Muscle of leg (tissue), 11 donors: ENCODE data around the gene PRKCE. TPM values are rescaled to one million over a fixed set of nuclear protein-coding genes. Genes with fewer than 3 reads are reported as not detected.
A peak's percentile ranks its signal among the peaks of the same experiment; 100 is the strongest.

Experiments used
- DNase-seq: peaks from one replicate; pipeline ENCODE4 v3.0.0; 2013
- H3K27ac ChIP-seq: one replicate; pipeline ENCODE4 v1.5.1; 2013; ENCODE audit warnings: mild to moderate bottlenecking, low read length, control low read depth
- H3K27me3 ChIP-seq: one replicate; pipeline ENCODE4 v1.6.1; 2013; ENCODE audit warnings: low read length; ENCODE audit not compliant: control insufficient read depth, insufficient read depth
- H3K36me3 ChIP-seq: one replicate; pipeline ENCODE4 v1.6.1; 2013; ENCODE audit warnings: low read length; ENCODE audit not compliant: control insufficient read depth, insufficient read depth
- H3K4me1 ChIP-seq: one replicate; pipeline ENCODE4 v1.6.1; 2013; ENCODE audit warnings: low read length; ENCODE audit not compliant: control insufficient read depth, insufficient read depth
- H3K4me3 ChIP-seq: one replicate; pipeline ENCODE4 v1.5.1; 2013; ENCODE audit warnings: low read length, control low read depth
- H3K9me3 ChIP-seq: replicated peaks from 2 replicates; pipeline ENCODE4 v1.6.1; 2013; ENCODE audit warnings: low read depth, low read length; ENCODE audit not compliant: control insufficient read depth
- WGBS: methylation state at CpG from one replicate; pipeline ENCODE4 v1.1.5; 2013; ENCODE audit warnings: missing lambda C conversion rate; ENCODE audit not compliant: insufficient coverage; 5-methylcytosine and 5-hydroxymethylcytosine counted together
- polyA plus RNA-seq, 8 donors: library from polyadenylated mRNA; unstranded; fragments of 120-200 nt; gene quantifications; one replicate each; pipeline versions ENCODE4 v1.2.1 to v1.2.3, GENCODE V29; 2013; ENCODE audit warnings: inconsistent platforms in 1 of 8, low replicate concordance in 1 of 8; ENCODE audit not compliant: insufficient read length in 8 of 8, insufficient read depth in 1 of 8
- total RNA-seq: library from RNA; stranded (reverse); fragments of 120-200 nt; gene quantifications from one replicate; pipeline ENCODE4 v1.2.4, GENCODE V29; 2013

The PRKCE gene
- total and polyA plus RNA-seq, 9 donors = 3.5 to 8.6 (median 6.3) TPM

DNA sequence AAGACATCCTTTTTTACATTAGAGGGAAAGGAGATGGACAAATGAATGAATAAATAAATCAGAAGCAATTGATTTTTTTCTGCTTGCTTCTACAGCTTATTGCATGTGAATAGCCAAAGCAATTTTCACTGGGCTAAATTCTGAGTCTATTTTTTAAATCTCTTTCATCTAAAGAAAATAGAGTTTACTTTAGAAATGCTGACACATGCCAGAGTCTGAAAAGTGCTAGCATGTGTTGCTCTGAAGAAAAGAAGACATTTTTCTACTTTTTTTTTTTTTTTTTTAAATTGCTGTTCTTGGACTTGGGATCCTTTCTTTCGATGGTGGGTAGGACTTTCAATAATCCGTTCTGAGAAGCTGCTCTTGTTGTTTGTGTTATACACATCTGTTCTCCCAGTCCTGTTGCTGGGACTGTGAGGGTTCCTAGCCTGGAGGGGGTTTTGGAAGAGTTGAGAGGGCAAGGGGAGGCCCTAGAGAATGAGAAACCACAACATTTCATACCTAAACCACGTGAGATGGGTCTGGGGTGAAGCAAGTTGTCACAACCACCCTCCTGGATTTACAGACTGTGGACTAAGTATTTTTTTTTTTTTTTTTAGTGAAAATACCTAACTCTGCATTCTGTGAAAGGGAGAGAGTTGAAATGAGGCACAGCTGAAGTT is 193.5 kb downstream of the PRKCE start:
- peaks cover 22% of the 10 kb centered on the region for H3K4me1 ChIP-seq
- H3K9me3 ChIP-seq = no peaks in the 10 kb centered on the region
- no peak for DNase-seq
- H3K4me3 ChIP-seq = no peak overlapping the region
- no peaks in the 10 kb centered on the region for H3K27me3 ChIP-seq
- WGBS = no CpG with 5 or more reads among the region's 3 CpGs
- H3K27ac ChIP-seq = no peak overlapping the region
- H3K36me3 ChIP-seq = peaks cover 3% of the 10 kb centered on the region

DNA sequence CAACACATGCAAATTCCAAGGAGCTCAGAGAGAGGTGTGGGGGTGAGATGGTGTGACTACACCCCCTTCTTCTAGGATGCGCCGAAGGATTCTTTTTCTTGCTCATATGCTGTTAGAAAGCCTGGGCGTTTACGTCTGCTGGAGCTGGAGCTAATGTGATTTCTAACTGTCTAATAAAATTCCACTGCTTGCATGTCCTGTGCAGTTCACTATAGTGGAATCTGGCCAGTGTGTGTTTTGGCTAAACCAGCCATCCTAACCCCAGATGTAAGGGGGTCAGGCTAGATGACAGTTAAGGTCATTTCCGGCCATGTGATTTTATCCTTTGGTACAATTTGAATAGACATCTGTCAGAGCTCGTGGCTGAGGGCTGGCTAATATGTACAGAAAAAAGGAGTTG is 194.1 kb downstream of the PRKCE start:
- no CpG with 5 or more reads among the region's 6 CpGs for WGBS
- Histone ChIP-seq H3K9me3 (no peaks in the 10 kb centered on the region), H3K4me1 (peaks cover 17% of the 10 kb centered on the region), H3K27me3 (no peaks in the 10 kb centered on the region), H3K27ac (no peak overlapping the region), H3K36me3 (peaks cover 3% of the 10 kb centered on the region), H3K4me3 (no peak overlapping the region)
- no peak for DNase-seq

DNA sequence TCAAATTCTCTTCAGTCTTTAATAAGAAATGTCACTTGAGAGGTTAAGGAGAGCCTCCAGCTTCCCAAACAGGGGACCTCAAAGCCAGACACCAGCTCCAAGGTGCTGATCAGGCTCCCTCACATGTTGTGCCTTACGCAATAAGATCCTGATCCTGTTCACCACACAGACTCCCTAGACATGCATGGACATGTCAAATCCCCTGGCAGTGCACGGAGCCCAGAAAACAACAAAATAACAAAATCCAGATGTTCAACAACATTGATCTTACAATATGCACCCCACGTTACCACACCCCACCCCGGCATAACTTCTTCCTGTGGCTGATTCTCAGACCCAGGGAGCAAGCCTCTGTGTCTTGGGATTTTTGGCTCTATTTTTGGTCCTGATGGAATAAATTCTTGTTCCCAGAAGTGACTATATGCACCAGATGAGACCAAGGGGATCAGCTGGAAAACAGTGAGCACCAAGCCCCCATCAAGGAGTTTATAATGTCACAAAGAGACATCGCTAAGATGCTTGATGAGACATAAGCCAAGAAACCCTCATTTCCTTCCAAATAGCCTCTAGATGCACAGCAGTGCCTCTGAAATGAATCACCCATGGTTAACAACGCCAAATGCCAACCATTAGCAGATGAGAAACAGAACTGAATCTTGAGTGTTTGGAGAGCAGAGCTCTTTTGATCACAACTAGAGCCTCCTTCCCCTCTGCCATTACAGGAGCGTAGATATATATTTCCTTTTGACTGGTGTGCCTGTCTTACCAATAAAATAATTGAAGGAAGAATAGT is 198.2 kb downstream of the PRKCE start:
- no peaks in the 10 kb centered on the region for H3K4me1 ChIP-seq
- WGBS = 49% methylated on average over 2 of the region's 7 CpGs
- H3K4me3 ChIP-seq = no peak overlapping the region
- no peak for DNase-seq
- peaks cover 3% of the 10 kb centered on the region for H3K36me3 ChIP-seq
- H3K27me3 ChIP-seq = no peaks in the 10 kb centered on the region
- no peak overlapping the region for H3K27ac ChIP-seq
- no peaks in the 10 kb centered on the region for H3K9me3 ChIP-seq

DNA sequence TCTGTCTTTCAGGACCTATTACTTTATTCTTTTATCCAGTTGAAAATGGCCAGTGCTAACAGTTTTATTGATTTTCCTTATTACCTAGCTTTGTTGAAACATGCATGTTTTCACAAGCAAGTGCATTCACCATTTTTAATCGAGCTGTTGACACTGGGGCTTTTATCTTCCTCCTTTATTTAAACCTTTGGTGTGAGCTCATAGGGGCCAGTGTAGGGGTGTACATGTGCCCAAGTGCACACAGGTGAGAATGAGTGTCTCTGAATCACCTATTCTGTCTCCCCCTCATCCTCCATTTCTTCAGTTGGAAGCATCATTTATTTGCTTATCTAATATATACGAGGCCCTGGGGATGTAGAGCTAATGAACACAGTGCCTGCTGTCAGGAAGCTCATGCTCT is 199.1 kb downstream of the PRKCE start:
- Histone ChIP-seq H3K27me3 (no peaks in the 10 kb centered on the region), H3K4me1 (no peaks in the 10 kb centered on the region), H3K9me3 (no peaks in the 10 kb centered on the region), H3K4me3 (no peak overlapping the region), H3K36me3 (peaks cover 3% of the 10 kb centered on the region), H3K27ac (no peak overlapping the region)
- no peak for DNase-seq
- WGBS = no CpG with 5 or more reads among the region's 2 CpGs

DNA sequence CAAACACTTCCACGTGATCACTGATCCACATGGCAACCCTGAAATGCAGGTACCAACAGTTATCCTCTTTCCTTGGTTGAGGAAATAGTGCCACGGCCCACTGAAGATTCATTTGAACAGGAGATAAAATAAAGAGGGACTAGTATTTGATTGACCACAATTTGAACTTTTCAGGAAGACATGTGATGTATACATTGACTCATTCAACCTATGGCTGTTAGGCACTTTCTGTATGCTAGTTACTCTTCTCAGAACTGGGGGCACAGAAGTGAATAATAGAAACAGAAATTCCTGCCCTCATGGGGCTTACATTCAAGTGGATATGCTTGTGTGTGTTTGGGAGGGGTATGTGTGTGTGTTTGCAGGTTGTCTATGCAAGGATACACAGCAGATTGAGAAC is 199.6 kb downstream of the PRKCE start:
- no peak for DNase-seq
- no peaks in the 10 kb centered on the region for H3K27me3 ChIP-seq
- H3K27ac ChIP-seq = no peak overlapping the region
- peaks cover 3% of the 10 kb centered on the region for H3K36me3 ChIP-seq
- no peaks in the 10 kb centered on the region for H3K9me3 ChIP-seq
- H3K4me3 ChIP-seq = no peak overlapping the region
- no CpG with 5 or more reads among the region's 2 CpGs for WGBS
- H3K4me1 ChIP-seq = no peaks in the 10 kb centered on the region

DNA sequence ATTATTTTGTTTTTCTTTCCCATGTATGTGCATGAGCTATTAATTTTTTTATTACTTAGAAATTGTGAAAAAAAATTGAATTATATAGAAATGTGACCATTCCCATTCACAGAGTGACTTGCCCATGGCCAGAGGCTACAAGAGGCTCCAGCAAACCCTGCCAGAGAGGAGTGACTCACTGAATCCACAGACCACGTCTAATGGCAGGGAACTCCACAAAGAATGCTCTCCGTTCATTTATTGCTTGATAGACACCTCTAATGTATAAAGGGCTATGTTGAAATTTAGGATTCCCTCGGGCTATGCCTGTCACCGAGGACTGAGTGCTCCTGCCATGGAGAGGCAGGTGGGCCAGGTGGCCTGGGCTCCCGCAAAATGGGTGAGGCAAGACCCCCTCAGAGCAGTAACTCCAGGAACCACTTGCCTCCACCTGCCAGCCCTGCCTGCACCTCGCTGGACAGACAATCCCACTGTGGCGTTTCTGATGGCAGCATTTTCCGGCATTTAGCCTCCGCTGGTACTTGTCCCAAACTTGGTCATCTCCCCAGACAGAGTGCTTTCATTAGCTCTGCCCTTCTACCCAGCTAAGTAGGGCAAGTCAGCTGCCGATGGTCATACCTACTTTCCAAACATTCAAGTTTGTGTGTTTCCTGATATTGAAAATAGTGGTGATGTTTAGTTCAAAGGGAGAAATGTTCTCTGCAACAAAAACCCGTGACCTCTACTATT is 200.3 kb downstream of the PRKCE start:
- H3K4me3 ChIP-seq = no peak overlapping the region
- H3K9me3 ChIP-seq = no peaks in the 10 kb centered on the region
- peaks cover under 1% of the 10 kb centered on the region for H3K36me3 ChIP-seq
- no peak overlapping the region for H3K27ac ChIP-seq
- no peaks in the 10 kb centered on the region for H3K4me1 ChIP-seq
- WGBS = 82% methylated on average over 7 of the region's 11 CpGs
- no peak for DNase-seq
- H3K27me3 ChIP-seq = no peaks in the 10 kb centered on the region

DNA sequence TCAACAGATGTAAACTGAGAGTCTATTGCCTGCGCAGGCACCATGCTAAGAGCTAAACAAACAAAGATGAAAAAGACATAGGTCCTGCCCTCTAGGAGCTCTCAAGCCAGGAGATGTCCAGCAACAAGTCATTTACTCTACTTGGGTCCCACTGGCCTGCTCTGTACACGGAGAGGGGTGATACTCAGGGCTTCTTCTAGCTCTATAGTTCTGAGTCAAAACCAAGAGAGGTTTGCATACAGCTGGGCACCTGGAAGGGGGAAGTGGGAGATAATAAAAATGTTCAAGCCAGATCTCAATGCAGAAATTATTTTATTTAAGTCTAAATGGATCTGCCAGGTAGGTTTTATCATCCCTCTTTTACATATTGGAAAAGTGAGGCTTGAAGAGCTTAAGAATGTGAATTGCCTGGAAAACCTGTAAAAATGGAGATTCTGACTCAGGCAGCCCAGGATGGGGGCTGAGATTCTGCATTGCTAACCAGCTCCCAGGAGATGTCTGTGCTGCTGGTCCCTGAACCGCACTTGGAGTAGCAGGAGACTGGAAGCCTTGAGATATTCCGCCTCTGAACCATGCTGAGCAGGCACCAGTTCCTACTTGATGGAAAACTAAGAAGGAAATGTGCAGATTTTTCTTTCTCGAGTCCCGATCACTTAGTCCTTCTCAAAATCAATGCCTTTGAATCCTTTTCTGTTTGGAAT is 201.1 kb downstream of the PRKCE start:
- Histone ChIP-seq H3K4me3 (no peak overlapping the region), H3K36me3 (no peaks in the 10 kb centered on the region), H3K4me1 (no peaks in the 10 kb centered on the region), H3K27ac (no peak overlapping the region), H3K9me3 (no peaks in the 10 kb centered on the region), H3K27me3 (no peaks in the 10 kb centered on the region)
- WGBS = 43% methylated on average over 1 of the region's 6 CpGs
- no peak for DNase-seq

DNA sequence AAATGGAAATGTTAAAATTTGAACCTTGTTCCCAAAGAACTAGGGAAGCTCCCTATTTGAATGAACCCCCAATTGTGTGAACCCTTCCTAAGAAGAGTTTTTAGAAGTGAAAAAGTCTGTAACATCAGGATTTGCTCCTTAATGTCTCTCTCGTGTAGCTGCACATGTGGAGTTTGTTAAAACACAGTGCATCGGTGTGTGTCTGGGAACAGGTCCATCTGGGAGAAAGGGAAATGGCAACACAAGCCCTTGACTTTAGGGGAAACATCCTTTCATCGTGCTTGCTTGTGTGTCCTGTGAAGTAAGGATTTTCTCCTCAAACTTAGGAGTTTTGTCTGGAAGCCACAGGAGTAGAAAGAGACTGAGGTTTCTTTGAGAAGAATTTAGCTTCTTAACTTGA is 203.9 kb downstream of the PRKCE start:
- Histone ChIP-seq H3K9me3 (no peaks in the 10 kb centered on the region), H3K36me3 (no peaks in the 10 kb centered on the region), H3K27me3 (no peaks in the 10 kb centered on the region), H3K27ac (peak overlapping the region; percentile 9), H3K4me1 (peaks cover 6% of the 10 kb centered on the region), H3K4me3 (no peak overlapping the region)
- WGBS = 28% methylated on average over 3 of the region's 3 CpGs
- DNase-seq = peak; percentile 88

DNA sequence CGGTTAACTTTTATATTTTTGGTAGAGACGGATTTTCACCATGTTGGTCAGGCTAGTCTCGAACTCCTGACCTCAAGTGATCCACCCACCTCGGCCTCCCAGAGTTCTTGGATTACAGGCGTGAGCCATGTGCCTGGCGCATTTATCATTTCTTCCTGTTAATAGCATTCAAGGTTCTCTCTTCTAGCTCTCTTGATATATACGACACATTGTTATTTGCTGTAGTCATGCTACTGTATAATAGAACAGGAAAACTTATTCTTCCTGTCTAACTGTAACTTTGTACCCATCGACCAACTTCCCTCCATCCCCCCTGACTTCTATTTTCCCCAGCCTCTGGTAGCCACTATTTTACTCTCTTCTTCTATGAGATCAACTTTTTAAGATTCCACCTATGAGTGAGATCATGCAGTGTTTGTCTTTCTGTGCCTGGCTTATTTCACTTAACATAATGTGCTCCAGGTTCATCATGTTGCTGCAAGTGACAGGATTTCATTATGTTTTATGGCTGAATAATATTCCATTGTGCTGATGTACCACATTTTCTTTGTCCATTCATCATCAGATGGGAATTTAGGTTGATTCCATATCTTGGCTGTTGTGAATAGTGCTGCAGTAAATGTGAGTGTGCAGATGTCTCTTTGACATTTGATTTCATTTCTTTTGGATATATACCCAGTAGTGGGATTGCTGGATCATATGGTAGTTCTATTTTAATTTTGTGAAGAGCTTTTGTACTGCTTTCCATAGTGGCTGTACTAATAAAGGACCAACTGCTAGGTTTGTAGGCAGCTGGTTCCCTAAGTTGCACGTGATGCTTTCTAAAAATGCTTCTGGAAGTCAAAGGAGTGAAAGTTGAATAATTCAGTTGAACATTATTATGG is 205.2 kb downstream of the PRKCE start:
- 77% methylated on average over 4 of the region's 9 CpGs for WGBS
- Histone ChIP-seq H3K27me3 (no peaks in the 10 kb centered on the region), H3K9me3 (no peaks in the 10 kb centered on the region), H3K4me1 (peaks cover 13% of the 10 kb centered on the region), H3K36me3 (no peaks in the 10 kb centered on the region), H3K27ac (peak overlapping the region; percentile 79), H3K4me3 (no peak overlapping the region)
- DNase-seq = no peak
